Measurements from ENCODE around the gene URM1. TPM values are rescaled to one million over a fixed set of nuclear protein-coding genes. Genes with fewer than 3 reads are reported as not detected.

Gene URM1
- polyA plus RNA-seq, 1 donor, result 53.6 TPM

- DNase-seq, result no peak
Measured at GRCh38 chr9:128343855-128344254, 27.3 kb upstream of the URM1 start.

GRCh38 chr9:128344931-128345605, 26.1 kb upstream of the URM1 start:
- no peak for DNase-seq

- DNase-seq, result no peak
Measured at GRCh38 chr9:128349125-128349524, 22.0 kb upstream of the URM1 start.

- DNase-seq, result no peak
Measured at GRCh38 chr9:128349772-128350171, 21.4 kb upstream of the URM1 start.

GRCh38 chr9:128355451-128355850, 15.7 kb upstream of the URM1 start:
- no peak for DNase-seq

- no peak for DNase-seq
Measured at GRCh38 chr9:128358090-128358489, 13.1 kb upstream of the URM1 start.

GRCh38 chr9:128358861-128359260, 12.3 kb upstream of the URM1 start:
- no peak for DNase-seq

GRCh38 chr9:128360826-128361225, 10.3 kb upstream of the URM1 start:
- no peak for DNase-seq

GRCh38 chr9:128361296-128361985, 9.7 kb upstream of the URM1 start:
- DNase-seq, result no peak

- peak; percentile 85 for DNase-seq
Measured at GRCh38 chr9:128361986-128362646, 9.1 kb upstream of the URM1 start.

- DNase-seq, result no peak
Measured at GRCh38 chr9:128362774-128363173, 8.4 kb upstream of the URM1 start.

- DNase-seq, result no peak
Measured at GRCh38 chr9:128365525-128365924, 5.6 kb upstream of the URM1 start.

GRCh38 chr9:128369024-128369706, 2.0 kb upstream of the URM1 start:
- no peak for DNase-seq

GRCh38 chr9:128370367-128370751, 815 bp upstream of the URM1 start:
- no peak for DNase-seq

GRCh38 chr9:128371630-128372117, 500 bp downstream of the URM1 start:
- DNase-seq, result no peak

- no peak for DNase-seq
Measured at GRCh38 chr9:128372188-128372641, 1.0 kb downstream of the URM1 start.

- no peak for DNase-seq
Measured at GRCh38 chr9:128372784-128373183, 1.6 kb downstream of the URM1 start.

GRCh38 chr9:128374221-128374675, 3.1 kb downstream of the URM1 start:
- no peak for DNase-seq

GRCh38 chr9:128375865-128376264, 4.7 kb downstream of the URM1 start:
- DNase-seq, result no peak

- DNase-seq, result no peak
Measured at GRCh38 chr9:128382261-128382660, 11.1 kb downstream of the URM1 start.

GRCh38 chr9:128383007-128383753, 12.0 kb downstream of the URM1 start:
- no peak for DNase-seq

GRCh38 chr9:128383791-128384190, 12.6 kb downstream of the URM1 start:
- no peak for DNase-seq

All from left kidney (tissue), 2 donors.